Endodermal cell (in vitro differentiated cells): ENCODE measurements around the gene SYT13. TPM values are rescaled to one million over a fixed set of nuclear protein-coding genes. Genes with fewer than 3 reads are reported as not detected.

Experiments
- DNase-seq: peaks from one replicate; pipeline ENCODE4 v3.0.0-alpha.2; 2017
- H3K27ac ChIP-seq: 2 replicates; pipeline ENCODE4 v1.5.1; 2013; ENCODE audit warnings: mild to moderate bottlenecking, low read depth, low read length, moderate library complexity
- H3K27me3 ChIP-seq: 2 replicates; pipeline ENCODE4 v1.6.1; 2013; ENCODE audit warnings: mild to moderate bottlenecking, low read length, moderate library complexity; ENCODE audit not compliant: insufficient read depth, control insufficient read depth, poor library complexity, severe bottlenecking
- H3K36me3 ChIP-seq: 2 replicates; pipeline ENCODE4 v1.7.0; 2013; ENCODE audit warnings: mild to moderate bottlenecking, low read length, moderate library complexity; ENCODE audit not compliant: control insufficient read depth, insufficient read depth
- H3K4me1 ChIP-seq: one replicate; pipeline ENCODE4 v1.7.0; 2013; ENCODE audit warnings: low read length; ENCODE audit not compliant: control insufficient read depth, insufficient read depth
- H3K4me3 ChIP-seq: 2 replicates; pipeline ENCODE4 v1.5.1; 2013; ENCODE audit warnings: mild to moderate bottlenecking, low read length, moderate library complexity
- H3K9ac ChIP-seq: 2 replicates; pipeline ENCODE4 v1.6.1; 2013; ENCODE audit warnings: mild to moderate bottlenecking, low read length, moderate library complexity; ENCODE audit not compliant: poor library complexity, severe bottlenecking; ENCODE audit errors: extremely low read depth
- H3K9me3 ChIP-seq: 2 replicates; pipeline ENCODE4 v1.6.1; 2013; ENCODE audit warnings: mild to moderate bottlenecking, low read length, moderate library complexity; ENCODE audit not compliant: control insufficient read depth
- H3K27ac Mint-ChIP-seq: 2 replicates; pipeline ENCODE4 v1.8.0; 2020; ENCODE audit warnings: mixed read lengths
- H3K27me3 Mint-ChIP-seq: 2 replicates; pipeline ENCODE4 v1.8.0; 2021; ENCODE audit warnings: mild to moderate bottlenecking, mixed read lengths; ENCODE audit not compliant: insufficient read depth
- H3K36me3 Mint-ChIP-seq: 2 replicates; pipeline ENCODE4 v1.8.0; 2020; ENCODE audit warnings: low read depth, mixed read lengths
- H3K4me1 Mint-ChIP-seq: 2 replicates; pipeline ENCODE4 v1.8.0; 2020; ENCODE audit warnings: mixed read lengths
- H3K4me3 Mint-ChIP-seq: 2 replicates; pipeline ENCODE4 v1.8.0; 2020; ENCODE audit warnings: mild to moderate bottlenecking, moderate library complexity, mixed read lengths
- H3K9me3 Mint-ChIP-seq: 2 replicates; pipeline ENCODE4 v1.8.0; 2020; ENCODE audit warnings: mild to moderate bottlenecking, mixed read lengths
- CTCF ChIP-seq: fragments of 200-600 bp; sonication (generic); conservative IDR thresholded peaks from 2 replicates; pipeline ENCODE4 v1.5.0; 2021; ENCODE audit warnings: antibody characterized with exemption, mild to moderate bottlenecking
- WGBS, 2 experiments: methylation state at CpG; one replicate each; pipeline versions ENCODE4 v1.1.5 to v1.1.7; 2013; ENCODE audit warnings: missing lambda C conversion rate in 2 of 2, mixed read lengths in 1 of 2; ENCODE audit not compliant: insufficient coverage in 1 of 2, insufficient read length in 1 of 2; 5-methylcytosine and 5-hydroxymethylcytosine counted together
- total RNA-seq, 2 donors: library from RNA; stranded (reverse); fragmentation: NEBNext Ultra II Directional in 1 of 2; extraction: Animal tissue kit (Norgen Biotek cat#: 25700) in 1 of 2; gene quantifications; 2 replicates in 1 of 2; 3 replicates in 1 of 2; pipeline ENCODE4 v1.2.1, GENCODE V29; 2021

Gene SYT13
- total RNA-seq, 2 donors from 2014 or later = 3.2 to 9.3 TPM

DNA sequence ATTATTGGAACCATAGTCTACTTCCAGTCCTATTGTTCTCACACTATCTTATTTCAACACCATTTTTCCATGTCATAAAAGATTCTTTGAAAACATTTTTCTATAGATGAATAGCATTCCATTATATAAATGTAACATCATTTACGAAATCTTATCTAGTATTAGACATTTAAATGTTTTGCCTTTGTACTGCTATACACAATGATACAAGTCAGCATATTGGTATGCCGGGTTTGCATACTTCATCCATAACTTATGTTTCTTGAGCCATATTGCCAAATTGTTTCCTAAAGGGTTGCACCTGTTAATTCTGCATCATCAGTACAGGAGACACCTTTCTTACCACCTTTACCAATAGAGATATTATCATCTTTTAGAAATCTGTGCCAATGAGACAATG lies 68.2 kb downstream of the SYT13 start:
- peaks cover 10% of the 10 kb centered on the region for H3K36me3 Mint-ChIP-seq
- DNase-seq = no peak
- no peak overlapping the region for H3K4me3 Mint-ChIP-seq
- H3K27ac Mint-ChIP-seq = no peak overlapping the region
- TF ChIP-seq CTCF = no peak
- H3K36me3 ChIP-seq = no peaks in the 10 kb centered on the region
- no peaks in the 10 kb centered on the region for H3K9me3 ChIP-seq
- 87 to 100% methylated on average over 1 to 2 of the region's 2 CpGs for WGBS, 2 experiments
- no peak overlapping the region for H3K4me3 ChIP-seq
- H3K4me1 ChIP-seq = no peaks in the 10 kb centered on the region
- no peaks in the 10 kb centered on the region for H3K4me1 Mint-ChIP-seq
- H3K9me3 Mint-ChIP-seq = no peaks in the 10 kb centered on the region
- no peaks in the 10 kb centered on the region for H3K27me3 ChIP-seq
- no peak overlapping the region for H3K9ac ChIP-seq
- no peak overlapping the region for H3K27ac ChIP-seq
- H3K27me3 Mint-ChIP-seq = no peaks in the 10 kb centered on the region

GRCh38 chr11:45216901-45217300 lies 69.2 kb downstream of the SYT13 start:
- Histone ChIP-seq H3K4me3 (no peak overlapping the region), H3K4me1 (no peaks in the 10 kb centered on the region), H3K27ac (no peak overlapping the region), H3K36me3 (no peaks in the 10 kb centered on the region), H3K9me3 (no peaks in the 10 kb centered on the region), H3K27me3 (no peaks in the 10 kb centered on the region), H3K9ac (no peak overlapping the region)
- H3K36me3 Mint-ChIP-seq = peaks cover 4% of the 10 kb centered on the region
- no peak overlapping the region for H3K4me3 Mint-ChIP-seq
- WGBS, 2 experiments = 83 to 85% methylated on average over 2 of the region's 2 CpGs
- H3K4me1 Mint-ChIP-seq = no peaks in the 10 kb centered on the region
- H3K9me3 Mint-ChIP-seq = no peaks in the 10 kb centered on the region
- H3K27ac Mint-ChIP-seq = no peak overlapping the region
- no peak for DNase-seq
- H3K27me3 Mint-ChIP-seq = no peaks in the 10 kb centered on the region
- no peak for TF ChIP-seq CTCF

- no peak overlapping the region for H3K4me3 ChIP-seq
- WGBS, 2 experiments = 81 to 83% methylated on average over 1 of the region's 1 CpG
- H3K27ac Mint-ChIP-seq = no peak overlapping the region
- H3K36me3 Mint-ChIP-seq = peaks cover 2% of the 10 kb centered on the region
- H3K4me1 Mint-ChIP-seq = no peaks in the 10 kb centered on the region
- no peak overlapping the region for H3K4me3 Mint-ChIP-seq
- no peaks in the 10 kb centered on the region for H3K4me1 ChIP-seq
- H3K27me3 Mint-ChIP-seq = no peaks in the 10 kb centered on the region
- no peaks in the 10 kb centered on the region for H3K36me3 ChIP-seq
- no peaks in the 10 kb centered on the region for H3K27me3 ChIP-seq
- H3K27ac ChIP-seq = no peak overlapping the region
- no peaks in the 10 kb centered on the region for H3K9me3 Mint-ChIP-seq
- no peak for TF ChIP-seq CTCF
- no peaks in the 10 kb centered on the region for H3K9me3 ChIP-seq
- DNase-seq = no peak
- no peak overlapping the region for H3K9ac ChIP-seq
Observed at GRCh38 chr11:45216031-45216430, 70.1 kb downstream of the SYT13 start.
